GM19467 (cell line): ENCODE measurements around the gene ATP11B.

Experiments
- ATAC-seq: cut with Tn5 transposase; IDR thresholded peaks from one replicate; pipeline ENCODE4 v1.9.1; 2021; ENCODE audit warnings: mild to moderate bottlenecking, moderate library complexity; ENCODE audit not compliant: unreplicated experiment

Gene ATP11B

DNA sequence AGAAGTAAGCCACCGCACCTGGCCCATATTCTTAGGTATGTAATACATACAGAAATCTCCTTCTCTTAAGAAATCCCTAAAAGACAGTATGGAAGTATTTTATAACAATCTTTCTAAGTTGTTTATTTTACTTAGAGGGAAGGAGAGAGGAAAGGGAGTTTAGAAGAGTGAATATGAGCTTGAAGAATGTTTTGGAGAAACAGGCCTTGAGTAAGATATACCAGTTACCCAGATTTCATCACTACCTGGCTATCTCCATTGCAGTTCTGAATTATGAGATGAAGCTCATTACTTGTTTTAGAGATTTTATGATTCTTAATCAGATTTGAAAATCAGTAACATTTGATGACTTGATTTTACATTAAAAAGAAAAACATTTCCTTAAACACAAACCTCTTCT, 115.2 kb downstream of the ATP11B start:
- no peak for ATAC-seq

DNA sequence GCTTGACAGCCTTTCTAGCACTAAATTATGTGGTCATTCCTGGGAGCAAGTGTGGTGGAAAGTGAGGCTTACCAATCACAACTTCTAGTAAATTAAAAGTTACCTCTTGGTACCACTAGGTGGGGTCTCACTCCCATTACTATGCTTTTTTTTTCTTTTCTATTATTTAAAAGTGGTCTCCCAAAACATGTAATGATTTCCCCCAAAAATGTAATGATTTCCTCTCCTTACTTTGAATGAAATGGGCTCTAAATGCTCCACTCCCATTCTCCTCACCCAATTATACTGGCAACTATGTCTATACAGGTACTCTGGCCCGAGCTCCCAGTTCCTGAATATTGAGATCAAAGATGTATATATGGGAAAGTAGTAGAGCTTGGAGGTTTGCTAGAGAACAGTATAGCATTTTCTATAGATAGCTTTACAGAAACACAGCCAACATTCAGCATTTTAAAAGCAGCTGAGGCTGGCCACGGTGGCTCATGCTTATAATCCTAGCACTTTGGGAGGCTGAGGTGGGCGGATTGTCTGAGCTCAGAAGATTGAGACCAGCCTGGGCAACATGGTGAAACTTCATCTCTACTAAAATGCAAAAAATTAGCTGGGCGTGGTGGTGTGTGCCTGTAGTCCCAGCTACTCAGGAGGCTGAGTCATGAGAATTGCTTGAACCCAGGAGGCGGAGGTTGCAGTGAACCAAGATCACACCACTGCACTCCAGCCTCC, 116.2 kb downstream of the ATP11B start:
- no peak for ATAC-seq

DNA sequence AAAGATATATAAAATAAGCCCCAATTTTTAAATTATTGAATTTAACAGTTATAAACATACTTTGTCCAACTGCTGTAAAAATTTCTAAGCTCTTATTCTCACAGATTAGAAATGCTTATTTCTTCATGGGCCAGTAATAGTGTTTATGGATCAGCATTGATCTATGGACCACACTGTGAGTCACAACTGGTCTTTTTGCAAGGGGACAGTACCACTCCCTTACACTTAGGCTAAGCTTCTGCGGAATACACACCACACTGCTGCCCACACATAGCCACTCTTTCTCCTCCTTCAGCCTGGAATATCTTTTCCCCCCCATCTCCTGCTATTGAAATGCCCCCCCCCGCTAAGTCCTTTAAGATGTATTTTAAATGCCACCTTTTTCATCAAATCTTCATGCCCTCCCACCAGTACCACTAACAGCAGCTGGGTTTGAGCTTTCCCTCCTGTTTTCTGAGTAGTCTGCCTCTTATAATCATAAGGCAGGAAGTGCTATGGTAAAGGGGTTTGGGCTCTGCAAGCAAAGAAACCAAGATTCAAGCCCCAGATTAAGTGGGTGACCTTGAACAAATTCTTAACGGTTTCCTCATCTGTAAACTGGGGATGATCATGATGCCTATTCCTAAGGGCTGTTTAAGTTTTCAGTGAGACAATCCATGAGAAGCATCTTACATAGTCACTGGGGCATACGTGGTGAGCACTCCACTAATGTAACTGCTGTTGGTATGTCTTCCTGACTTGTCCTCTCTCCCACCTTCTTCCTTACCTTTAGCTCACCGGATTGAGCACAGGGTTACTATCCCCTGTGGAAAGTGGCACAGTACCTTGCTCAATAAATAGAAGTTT, 117.9 kb downstream of the ATP11B start:
- no peak for ATAC-seq

DNA sequence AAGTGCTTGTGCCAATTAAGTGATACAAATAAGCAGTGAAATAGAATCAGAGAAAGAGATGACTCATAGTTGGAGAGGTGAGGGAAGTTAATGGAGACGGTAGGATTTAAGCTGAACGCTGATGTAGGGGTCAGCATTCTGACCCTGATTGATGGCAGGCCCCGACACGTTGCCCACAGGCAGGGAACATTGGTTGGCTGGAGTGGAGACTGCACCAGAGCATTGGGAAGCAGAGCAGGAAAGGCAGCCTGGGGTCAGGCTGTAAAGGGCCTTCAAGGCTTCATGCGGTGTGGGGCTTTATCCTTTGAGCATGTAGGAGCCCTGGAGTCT, 118.4 kb downstream of the ATP11B start:
- ATAC-seq, result no peak

DNA sequence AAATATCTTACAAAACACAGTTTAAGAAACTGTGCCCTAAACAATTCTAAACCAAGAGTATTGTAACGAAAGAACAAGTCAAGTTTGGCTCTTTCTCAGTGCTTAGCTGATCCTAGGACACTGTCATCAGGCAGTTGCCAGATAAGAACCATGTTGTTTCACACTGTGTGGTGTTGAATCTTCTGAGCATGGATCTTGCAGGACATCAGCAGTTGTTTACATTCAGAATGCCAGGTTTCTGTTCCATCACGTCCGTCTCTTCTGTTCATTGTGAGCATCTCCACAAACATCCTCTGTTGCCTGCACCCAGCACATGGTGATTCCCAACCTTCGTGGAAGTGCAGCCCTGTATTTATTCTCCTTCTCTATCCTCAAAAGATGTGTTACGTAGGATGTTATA, 119.2 kb downstream of the ATP11B start:
- ATAC-seq, result no peak

DNA sequence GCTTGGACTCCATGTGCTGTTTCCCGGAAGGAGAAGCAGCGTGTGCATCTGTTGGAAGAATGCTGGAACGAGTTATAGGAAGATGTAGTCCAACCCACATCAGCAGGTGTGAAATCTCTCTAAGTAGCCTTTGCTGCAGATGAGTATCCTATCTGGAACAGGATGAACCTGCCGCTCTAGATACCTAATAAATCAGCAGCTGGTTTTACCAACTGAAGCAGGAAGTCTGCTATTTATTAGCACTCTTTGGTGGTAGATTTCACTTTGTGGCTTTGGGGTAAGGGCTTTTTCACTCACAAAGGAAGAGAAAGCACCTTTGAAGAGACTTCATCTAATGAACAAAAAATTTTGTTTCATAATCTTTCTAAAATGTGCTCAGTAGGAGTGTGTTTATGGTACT, 120.6 kb downstream of the ATP11B start:
- ATAC-seq, result peak; percentile 91

DNA sequence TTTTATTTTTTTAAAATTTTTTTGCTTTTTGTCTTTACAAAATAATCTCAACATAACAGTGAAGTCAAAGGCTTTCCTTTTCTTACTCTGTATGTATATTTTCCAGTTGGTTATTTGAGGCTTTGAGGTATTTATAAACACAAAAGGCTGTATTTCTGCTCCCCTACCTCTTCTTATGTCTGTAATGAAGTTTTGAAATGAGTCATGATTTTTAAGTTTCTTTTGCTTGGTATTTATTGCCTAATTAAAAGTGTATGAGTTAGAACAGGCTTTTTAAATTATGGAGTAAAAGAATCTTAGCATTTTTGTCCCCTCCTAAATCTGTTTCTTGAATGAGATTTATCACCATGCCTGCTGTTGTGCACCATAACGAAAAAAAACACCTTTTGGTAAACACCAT, 121.0 kb downstream of the ATP11B start:
- ATAC-seq, result peak; percentile 25

DNA sequence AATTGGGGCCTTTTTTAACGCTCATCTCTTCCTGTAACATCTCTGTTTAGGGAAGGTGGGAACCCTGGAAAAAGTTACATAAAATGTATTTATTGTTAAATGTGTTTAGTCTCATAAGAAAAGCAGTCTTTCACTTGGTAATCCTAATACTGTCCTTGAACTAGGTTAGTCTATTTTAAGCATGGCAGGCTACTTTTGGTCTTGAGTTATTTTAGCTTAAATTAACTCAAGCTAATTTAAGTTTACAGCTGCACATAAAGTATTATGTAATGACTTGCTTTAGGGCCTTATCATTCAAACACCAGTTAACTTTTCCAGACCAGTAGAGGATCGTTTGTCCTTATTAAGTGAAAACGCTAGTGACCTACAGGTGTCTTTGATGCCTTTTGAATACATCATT, 123.8 kb downstream of the ATP11B start:
- no peak for ATAC-seq

DNA sequence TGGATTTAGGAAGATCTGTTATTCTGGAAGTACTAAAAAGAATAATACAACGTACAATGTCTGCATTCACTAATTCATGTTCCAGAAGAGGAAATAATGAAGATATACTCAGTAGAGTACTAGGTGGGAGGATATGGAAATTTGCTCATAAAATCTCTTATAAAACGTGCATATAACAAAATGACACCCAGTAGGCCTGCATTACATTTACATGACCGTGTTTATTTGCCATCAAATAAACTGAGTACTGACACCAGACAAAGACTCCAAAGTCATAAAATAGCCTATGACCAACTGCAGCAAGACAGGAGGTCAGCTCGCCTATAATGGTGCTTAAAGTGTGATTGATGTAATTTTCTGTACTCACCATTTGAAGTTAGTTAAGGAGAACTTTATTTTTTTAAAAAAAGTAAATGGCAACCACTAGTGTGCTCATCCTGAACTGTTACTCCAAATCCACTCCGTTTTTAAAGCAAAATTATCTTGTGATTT, 126.6 kb downstream of the ATP11B start:
- no peak for ATAC-seq

DNA sequence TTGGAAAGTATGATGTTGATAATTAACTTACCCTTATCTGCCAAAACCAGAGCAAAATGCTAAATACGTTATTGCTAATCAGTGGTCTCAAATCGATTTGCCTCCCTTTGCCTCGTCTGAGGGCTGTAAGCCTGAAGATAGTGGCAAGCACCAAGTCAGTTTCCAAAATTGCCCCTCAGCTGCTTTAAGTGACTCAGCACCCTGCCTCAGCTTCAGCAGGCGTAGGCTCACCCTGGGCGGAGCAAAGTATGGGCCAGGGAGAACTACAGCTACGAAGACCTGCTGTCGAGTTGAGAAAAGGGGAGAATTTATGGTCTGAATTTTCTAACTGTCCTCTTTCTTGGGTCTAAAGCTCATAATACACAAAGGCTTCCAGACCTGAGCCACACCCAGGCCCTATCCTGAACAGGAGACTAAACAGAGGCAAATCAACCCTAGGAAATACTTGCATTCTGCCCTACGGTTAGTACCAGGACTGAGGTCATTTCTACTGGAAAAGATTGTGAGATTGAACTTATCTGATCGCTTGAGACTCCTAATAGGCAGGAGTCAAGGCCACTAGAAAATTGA, 127.3 kb downstream of the ATP11B start:
- ATAC-seq, result no peak

DNA sequence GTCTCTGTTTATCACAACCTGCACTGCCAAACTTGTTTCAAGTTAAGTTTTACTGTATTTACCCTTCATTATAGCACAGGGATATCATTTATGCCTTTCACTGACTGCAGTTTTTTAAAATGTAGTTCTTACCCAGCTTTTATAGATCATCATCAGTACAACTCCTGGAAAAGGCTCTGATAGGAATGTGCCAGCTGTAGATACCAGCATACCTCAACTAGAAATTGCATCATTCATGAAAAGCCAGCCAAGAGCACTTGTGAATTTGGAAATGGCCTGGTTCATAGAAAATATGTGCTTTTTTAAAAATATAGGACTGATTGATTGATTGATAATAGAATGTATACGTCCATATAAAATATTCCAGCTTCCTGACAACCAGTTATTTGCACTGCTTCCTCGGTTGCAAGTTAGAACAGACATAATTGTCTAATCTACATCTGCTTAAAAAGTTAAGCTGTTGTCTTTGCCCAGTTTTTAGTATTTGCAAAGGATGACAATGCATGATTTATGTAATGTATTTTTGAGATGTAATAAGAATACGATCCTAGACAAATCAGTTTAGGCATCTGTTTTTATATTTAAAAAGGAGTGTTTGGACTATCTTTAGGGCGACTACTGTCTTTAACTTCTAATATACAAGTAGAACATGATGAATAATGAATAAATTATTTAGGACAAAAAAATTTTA, 128.5 kb downstream of the ATP11B start:
- ATAC-seq, result no peak

DNA sequence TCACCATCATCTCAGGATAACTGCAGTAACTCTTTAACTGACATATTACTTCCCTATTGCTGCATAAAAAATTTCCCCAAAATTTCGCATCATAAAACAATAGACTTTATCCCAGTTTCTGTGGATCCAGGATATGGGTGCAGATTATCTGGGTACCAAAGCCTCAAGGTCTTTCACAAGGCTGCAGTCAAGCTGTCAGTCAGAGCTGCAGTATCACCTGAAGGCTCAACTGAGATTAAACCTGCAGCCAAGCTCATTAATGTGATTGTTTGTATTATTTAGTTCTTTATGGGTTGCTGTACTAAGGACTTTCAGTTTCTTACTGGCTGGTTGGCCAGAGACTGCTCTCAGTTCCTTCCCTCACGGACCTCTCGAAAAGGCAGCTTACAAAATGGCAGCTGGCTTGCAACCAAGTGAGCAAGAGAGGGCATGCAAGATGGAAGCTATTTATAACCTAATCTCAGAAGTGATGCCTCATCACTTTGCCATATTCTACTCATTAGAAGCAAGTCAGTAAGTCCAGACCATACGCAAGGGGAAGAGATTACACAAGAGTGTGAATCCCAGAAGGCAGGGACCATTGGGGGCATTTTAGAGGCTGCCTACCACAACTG, 132.1 kb downstream of the ATP11B start:
- peak; percentile 96 for ATAC-seq

DNA sequence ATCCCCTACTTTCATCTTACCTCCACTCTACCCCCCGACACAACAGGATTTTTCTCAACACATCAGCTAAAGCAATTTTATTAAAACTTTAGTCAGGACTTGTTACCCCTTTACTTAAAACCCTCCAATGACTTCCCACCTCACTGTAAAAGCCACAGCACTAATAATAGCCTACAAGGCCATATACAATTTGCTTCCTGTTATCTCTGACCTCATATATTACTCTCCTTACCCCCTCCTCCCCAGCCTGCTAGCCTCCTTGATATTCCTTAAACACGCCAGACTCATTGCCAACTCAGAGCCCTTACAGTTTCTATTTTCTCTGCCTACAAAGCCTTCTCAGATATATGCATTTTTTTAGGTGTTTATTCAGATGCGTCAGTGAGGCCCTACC, 132.6 kb downstream of the ATP11B start:
- ATAC-seq, result peak; percentile 17

DNA sequence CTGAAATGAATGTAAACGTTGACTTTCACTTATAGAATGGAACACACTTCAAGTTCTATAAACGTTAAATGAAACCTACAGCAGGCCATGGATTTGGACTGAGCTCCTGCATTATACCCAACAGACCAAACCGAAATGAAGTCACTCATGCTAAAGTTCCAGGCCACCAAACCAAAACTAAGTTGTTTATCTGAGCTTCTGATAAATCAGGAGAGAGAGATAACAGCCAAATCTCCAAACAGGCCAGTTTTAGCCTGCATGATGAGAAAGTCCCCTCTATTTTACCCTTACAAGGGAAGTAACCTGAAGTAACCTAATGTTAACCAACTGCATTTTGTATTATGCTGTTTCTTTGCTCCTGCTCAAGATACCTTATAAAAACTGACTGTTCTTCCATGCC, 142.5 kb downstream of the ATP11B start:
- ATAC-seq, result no peak

DNA sequence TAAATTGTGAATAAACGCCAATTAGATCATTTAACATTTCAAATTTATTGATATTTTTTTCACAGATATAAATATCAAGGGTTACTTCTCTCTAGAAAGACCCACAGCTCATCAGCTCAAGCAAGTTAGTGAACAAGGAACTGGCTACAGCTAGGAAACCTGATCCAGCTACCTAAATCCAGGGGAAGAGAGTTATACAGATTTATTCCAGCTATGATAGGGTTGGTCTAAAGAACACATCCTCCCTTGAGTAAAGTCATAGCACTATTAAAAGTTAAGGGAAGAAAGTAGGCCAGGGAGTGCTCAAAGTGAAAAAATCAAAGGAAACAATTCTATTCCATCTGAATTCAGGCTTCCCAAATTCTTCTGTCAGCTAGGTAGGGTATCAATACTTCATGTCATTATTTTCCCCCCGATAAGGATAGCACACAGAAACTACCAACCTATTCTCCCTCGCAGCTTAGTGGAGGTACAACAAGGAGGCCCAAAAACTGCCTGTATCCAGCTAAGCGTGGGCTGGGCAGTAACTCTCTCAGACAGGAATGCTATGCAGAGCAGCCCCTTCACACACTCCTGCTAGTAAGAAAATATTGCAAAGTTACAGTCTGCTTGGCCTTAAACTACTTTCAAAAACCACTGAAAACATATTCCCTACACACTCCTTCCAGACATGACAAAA, 143.1 kb downstream of the ATP11B start:
- no peak for ATAC-seq

DNA sequence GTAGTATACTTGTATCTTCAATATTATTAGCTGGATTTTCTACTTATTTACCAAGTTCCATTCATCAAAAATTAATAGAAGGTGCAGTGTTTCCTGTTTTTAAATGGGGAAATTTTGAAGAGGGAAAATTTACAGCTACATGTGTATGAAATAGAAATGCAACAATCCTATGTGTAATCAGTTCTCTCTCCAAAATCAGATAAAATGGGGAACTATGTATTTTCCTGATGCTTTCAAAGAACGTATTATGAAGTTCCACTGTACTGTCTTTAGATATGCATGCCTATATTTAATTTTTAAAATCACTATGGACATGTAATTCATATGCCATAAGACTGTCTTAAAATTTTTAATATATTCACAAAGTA, 143.6 kb downstream of the ATP11B start:
- no peak for ATAC-seq

DNA sequence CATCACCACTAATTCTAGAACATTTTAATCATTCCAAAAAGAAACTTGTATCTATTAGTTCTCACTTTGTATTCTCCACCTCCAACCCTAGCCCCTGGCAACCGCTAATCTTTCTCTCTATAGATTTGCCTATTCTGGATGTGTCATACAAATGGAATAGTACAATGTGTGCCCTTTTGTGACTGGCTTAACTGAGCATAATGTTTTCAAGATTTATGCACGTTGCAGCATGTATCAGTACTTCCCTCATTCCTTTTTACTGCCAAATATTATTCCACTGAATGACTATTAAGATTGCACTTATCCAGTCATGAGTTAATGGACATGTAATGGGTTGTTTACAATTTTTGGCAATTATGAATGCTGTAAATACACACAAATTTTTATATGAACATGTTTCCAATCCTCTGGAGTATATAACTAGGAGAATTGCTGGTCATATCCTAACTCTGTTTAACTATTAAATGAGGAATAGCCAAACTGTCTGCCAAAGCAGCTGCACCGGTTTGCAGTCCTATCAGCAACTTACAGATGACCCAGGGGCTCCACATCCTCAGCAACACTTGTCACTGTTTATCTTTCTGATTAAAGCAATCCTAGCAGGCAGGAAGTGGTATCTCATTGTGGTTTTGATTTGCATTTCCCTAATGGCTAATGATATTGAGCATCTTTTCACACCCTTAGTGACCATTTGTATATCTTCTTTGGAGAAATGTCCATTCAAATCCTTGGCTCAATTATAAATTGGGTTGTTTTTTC, 144.2 kb downstream of the ATP11B start:
- ATAC-seq, result peak; percentile 88

DNA sequence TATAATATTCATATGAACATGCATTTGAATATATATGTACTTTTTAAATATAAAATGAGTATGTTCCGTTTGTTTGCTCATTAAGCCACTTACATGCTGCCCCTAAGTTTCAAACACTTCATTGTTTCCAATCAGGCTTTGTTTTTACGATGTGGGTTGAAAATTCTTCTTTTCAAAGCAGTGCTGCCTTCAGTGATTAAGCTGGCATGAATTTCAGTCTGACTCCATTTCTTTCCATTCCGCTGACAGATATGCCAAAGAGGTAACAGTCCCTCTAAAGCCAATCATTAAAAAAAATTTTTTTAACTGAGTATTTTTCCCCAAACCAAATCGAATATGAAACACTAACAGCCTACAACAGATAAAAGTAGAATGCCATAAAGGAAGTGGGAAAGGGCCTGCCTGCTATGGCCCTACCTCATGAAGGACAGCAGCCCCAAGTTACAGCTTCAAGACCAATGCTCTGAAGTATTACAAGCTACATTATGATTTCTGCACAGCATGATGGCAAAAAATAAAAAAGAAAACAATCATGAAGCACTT, 147.0 kb downstream of the ATP11B start:
- no peak for ATAC-seq

DNA sequence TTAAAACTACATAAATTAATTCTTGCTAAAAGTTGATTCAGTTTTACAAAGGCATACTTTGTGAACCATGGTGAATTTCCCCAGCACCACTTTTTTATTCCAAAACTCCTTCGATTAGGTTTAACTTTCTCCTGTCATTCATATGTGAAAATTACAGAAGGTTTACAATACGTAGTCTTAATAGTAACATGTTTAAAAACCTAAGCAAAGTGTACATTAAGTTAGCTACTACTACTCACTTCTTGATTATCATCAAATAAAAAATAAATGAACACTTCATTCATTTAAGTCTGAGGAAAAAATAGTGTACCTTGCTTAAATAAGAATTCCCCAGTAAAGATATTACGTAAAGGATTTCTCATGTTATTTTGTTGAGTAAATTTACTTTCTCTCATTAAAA, 148.4 kb downstream of the ATP11B start:
- ATAC-seq, result no peak

DNA sequence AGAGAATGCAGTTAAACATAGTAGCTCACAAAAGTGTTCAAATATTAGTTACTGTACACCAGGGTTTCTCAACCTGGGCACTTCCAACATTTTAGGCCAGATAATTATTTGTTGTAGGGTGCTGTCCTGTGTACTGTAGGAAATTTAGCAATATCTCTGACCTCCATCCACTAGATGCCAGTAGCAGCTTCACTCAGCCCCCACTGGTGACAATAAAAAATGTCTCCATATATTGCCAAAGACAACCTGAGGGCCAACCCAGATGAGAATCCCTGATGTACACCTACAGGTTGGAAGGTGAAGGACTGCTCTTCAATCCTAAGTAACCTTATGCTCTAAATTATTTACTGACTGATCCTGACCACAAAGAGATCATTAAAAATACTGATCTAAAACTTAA, 154.6 kb downstream of the ATP11B start:
- ATAC-seq, result no peak
